Activated CD8-positive, alpha-beta memory T cell treated with anti-CD3 and anti-CD28 coated beads for 36 hours (primary cell): ENCODE results near the gene PHLDB1. TPM values are rescaled to one million over a fixed set of nuclear protein-coding genes. Genes with fewer than 3 reads are reported as not detected.

ENCODE experiments used
- total RNA-seq, 2 experiments: library from RNA; stranded (reverse); gene quantifications; one replicate each; pipeline ENCODE4 v1.2.3, GENCODE V29; 2021

Gene PHLDB1
- total RNA-seq, 2 experiments from 2014 or later = 1.6 to 1.9 TPM

Other genes starting within 250 kb of the PHLDB1 start
- gene UBE4A, start 248.0 kb upstream of the PHLDB1 start, total RNA-seq = 10 to 100 TPM; 54.0 to 55.7 TPM
- gene ATP5MG, start 206.0 kb upstream of the PHLDB1 start, total RNA-seq = 100 to 1,000 TPM; 279 to 296 TPM
- gene KMT2A, start 171.1 kb upstream of the PHLDB1 start, total RNA-seq = 10 to 100 TPM; 66.5 to 67.6 TPM
- gene TTC36, start 80.1 kb upstream of the PHLDB1 start, total RNA-seq = under 1 TPM; 0.38 to 0.52 TPM
- gene TMEM25, start 76.4 kb upstream of the PHLDB1 start, total RNA-seq = 1 to 10 TPM; 8.9 to 9.6 TPM
- gene IFT46, start 41.7 kb upstream of the PHLDB1 start, total RNA-seq = 10 to 100 TPM; 21.9 to 22.3 TPM
- gene ARCN1, start 35.2 kb upstream of the PHLDB1 start, total RNA-seq = 100 to 1,000 TPM; 146 to 148 TPM
- not detected for gene TREH, start 72.0 kb downstream of the PHLDB1 start, total RNA-seq
- gene DDX6, start 183.5 kb downstream of the PHLDB1 start, total RNA-seq = 100 to 1,000 TPM; 146 to 153 TPM